Sigmoid colon (tissue), 7 donors: Measurements from ENCODE around the gene GCLC. TPM values are rescaled to one million over a fixed set of nuclear protein-coding genes. Genes with fewer than 3 reads are reported as not detected.
A peak's percentile ranks its signal among the peaks of the same experiment; 100 is the strongest.

Experiments used
- DNase-seq: peaks from one replicate; pipeline ENCODE4 v3.0.0-alpha.2; 2019
- H3K27ac ChIP-seq, 4 donors: fragments of 200-600 bp; sonication (generic); one replicate each; pipeline ENCODE4 v1.5.1; 2016 to 2019; ENCODE audit warnings: mild to moderate bottlenecking in 1 of 4
- H3K27me3 ChIP-seq, 3 donors: fragments of 200-600 bp; sonication (generic); one replicate each; pipeline ENCODE4 v1.5.1; 2019; ENCODE audit warnings: mild to moderate bottlenecking in 1 of 3
- H3K36me3 ChIP-seq, 4 donors: fragments of 200-600 bp; sonication (generic); one replicate each; pipeline ENCODE4 v1.5.1; 2016 to 2019
- H3K4me1 ChIP-seq, 4 donors: fragments of 200-600 bp; sonication (generic); one replicate each; pipeline ENCODE4 v1.5.1; 2017 to 2019
- H3K4me3 ChIP-seq, 4 donors: fragments of 200-600 bp; sonication (generic); one replicate each; pipeline ENCODE4 v1.5.1; 2017 to 2019; ENCODE audit warnings: mild to moderate bottlenecking in 2 of 4, moderate library complexity in 1 of 4
- H3K9me3 ChIP-seq, 4 donors: fragments of 200-600 bp in 3 of 4; sonication (generic) in 3 of 4; one replicate each; pipeline versions ENCODE4 v1.5.1 to v1.6.1; 2013 to 2019
- CTCF ChIP-seq, 4 experiments: fragments of 450-650 bp in 3 of 4; fragments of 200-600 bp in 1 of 4; IDR thresholded peaks; one replicate each; pipeline ENCODE4 v1.5.1; 2016 to 2019; ENCODE audit warnings: antibody characterized with exemption in 4 of 4, mild to moderate bottlenecking in 3 of 4, moderate library complexity in 2 of 4
- EP300 ChIP-seq, 4 donors: sonication (generic); formaldehyde crosslinking; IDR thresholded peaks; one replicate each; pipeline ENCODE4 v1.6.1; 2017; ENCODE audit warnings: antibody characterized with exemption in 4 of 4
- POLR2A ChIP-seq, 2 donors: fragments of 450-650 bp; IDR thresholded peaks; one replicate each; pipeline ENCODE4 v1.6.1; 2016; ENCODE audit warnings: antibody characterized with exemption in 2 of 2, mild to moderate bottlenecking in 2 of 2, moderate library complexity in 2 of 2
- POLR2AphosphoS5 ChIP-seq, 4 donors: sonication (generic); formaldehyde crosslinking; IDR thresholded peaks; one replicate each; pipeline ENCODE4 v1.6.1; 2017; ENCODE audit warnings: antibody characterized with exemption in 4 of 4
- WGBS, 2 donors: extraction: QIAGEN DNeasy Blood & Tissue Kit; methylation state at CpG; one replicate each; pipeline ENCODE4 v1.1.7; 2013; 5-methylcytosine and 5-hydroxymethylcytosine counted together
- intact Hi-C: fragments of 100-400 bp; cut with DNase I; formaldehyde crosslinking; loops from one replicate; pipeline ENCODE4 v1.15.1; 2023
- polyA plus RNA-seq, 3 donors: library from polyadenylated mRNA; stranded (reverse); fragments of 200-250 nt; gene quantifications; one replicate each; pipeline ENCODE4 v1.2.3, GENCODE V29; 2013
- total RNA-seq, 4 donors: library from RNA; depleted of rRNA; stranded (reverse); fragments of >200 nt; gene quantifications; one replicate each; pipeline ENCODE4 v1.1.0, GENCODE V29; 2016
- donor health status: healthy with polysubstance abuse.
- donor health status: Bipolar disorder and iron deficiency.
- donor health status: healthy.

Gene GCLC
- total and polyA plus RNA-seq, 7 donors = 16.2 to 60.3 (median 53.7) TPM

- TF ChIP-seq EP300 (IDR thresholded peaks at IDR 0.05) = no peak
- TF ChIP-seq CTCF (IDR thresholded peaks at IDR 0.05) = no peak
- no peak for TF ChIP-seq POLR2A (IDR thresholded peaks at IDR 0.05)
- no peak for TF ChIP-seq POLR2AphosphoS5 (IDR thresholded peaks at IDR 0.05)
- intact Hi-C loops = no loop called here
- Histone ChIP-seq H3K4me3 (no peak overlapping the region), H3K27ac (peak overlapping the region; percentile 52 to 82 (median 64)), H3K4me1 (peaks cover 0 to 100% (median 90%) of the 10 kb centered on the region in 4 donors), H3K27me3 (no peaks in the 10 kb centered on the region), H3K9me3 (no peaks in the 10 kb centered on the region), H3K36me3 (no peaks in the 10 kb centered on the region)
- DNase-seq = no peak
- 88 to 94% methylated on average over 4 of the region's 4 CpGs for WGBS, 2 donors
Observed at GRCh38 chr6:53527249-53527765, 17.6 kb downstream of the GCLC start.

- Histone ChIP-seq H3K4me1 (peaks cover 0 to 93% (median 79%) of the 10 kb centered on the region in 4 donors), H3K27me3 (no peaks in the 10 kb centered on the region)
Observed at GRCh38 chr6:53526000-53526399, 18.9 kb downstream of the GCLC start.

GRCh38 chr6:53524455-53524815 is 20.5 kb downstream of the GCLC start:
- Histone ChIP-seq H3K27ac (peak overlapping the region; percentile 53 to 82 (median 68)), H3K4me3 (no peak overlapping the region), H3K9me3 (no peaks in the 10 kb centered on the region), H3K36me3 (peaks cover 0 to 15% (median 4%) of the 10 kb centered on the region in 4 donors), H3K27me3 (no peaks in the 10 kb centered on the region), H3K4me1 (peaks cover 0 to 77% (median 63%) of the 10 kb centered on the region in 4 donors)
- intact Hi-C loops = no loop called here
- no peak for DNase-seq
- WGBS, 2 donors = 8 to 59% methylated on average over 1 of the region's 1 CpG
- no peak for TF ChIP-seq POLR2AphosphoS5 (IDR thresholded peaks at IDR 0.05)
- TF ChIP-seq CTCF (IDR thresholded peaks at IDR 0.05) = no peak
- no peak for TF ChIP-seq EP300 (IDR thresholded peaks at IDR 0.05)
- TF ChIP-seq POLR2A (IDR thresholded peaks at IDR 0.05) = no peak

More at GRCh38 chr6:53526000-53526399, 18.9 kb downstream of the GCLC start:
- Histone ChIP-seq H3K36me3 (no peaks in the 10 kb centered on the region), H3K9me3 (no peaks in the 10 kb centered on the region), H3K4me3 (no peak overlapping the region), H3K27ac (peak overlapping the region; percentile 53 to 82 (median 64))
- intact Hi-C loops = no loop called here
- DNase-seq = no peak
- TF ChIP-seq POLR2AphosphoS5 (IDR thresholded peaks at IDR 0.05) = no peak
- TF ChIP-seq EP300 (IDR thresholded peaks at IDR 0.05) = no peak
- no peak for TF ChIP-seq POLR2A (IDR thresholded peaks at IDR 0.05)
- TF ChIP-seq CTCF (IDR thresholded peaks at IDR 0.05) = no peak
- WGBS, 2 donors = 18 to 75% methylated on average over 1 of the region's 1 CpG

GRCh38 chr6:53523511-53524454 is 21.1 kb downstream of the GCLC start:
- Histone ChIP-seq H3K27ac (peak overlapping the region; percentile 53 to 82 (median 68)), H3K36me3 (peaks cover 0 to 22% (median 4%) of the 10 kb centered on the region in 4 donors), H3K27me3 (no peaks in the 10 kb centered on the region), H3K9me3 (no peaks in the 10 kb centered on the region), H3K4me3 (no peak overlapping the region), H3K4me1 (peaks cover 0 to 71% (median 57%) of the 10 kb centered on the region in 4 donors)
- no peak for DNase-seq
- WGBS, 2 donors = 77 to 82% methylated on average over 8 of the region's 8 CpGs
- no peak for TF ChIP-seq POLR2A (IDR thresholded peaks at IDR 0.05)
- TF ChIP-seq EP300 (IDR thresholded peaks at IDR 0.05) = no peak
- no peak for TF ChIP-seq POLR2AphosphoS5 (IDR thresholded peaks at IDR 0.05)
- TF ChIP-seq CTCF (IDR thresholded peaks at IDR 0.05) = no peak
- intact Hi-C loops = no loop called here
